Hepatocyte (in vitro differentiated cells): ENCODE data around the gene TMEM223.

ENCODE experiments used
- CTCF ChIP-seq: fragments of 200-600 bp; sonication (generic); IDR thresholded peaks from 2 replicates; pipeline ENCODE4 v1.5.1; 2016; ENCODE audit warnings: antibody characterized with exemption, mild to moderate bottlenecking; ENCODE audit not compliant: poor library complexity
- EZH2 ChIP-seq: fragments of 200-600 bp; sonication (generic); IDR thresholded peaks from 2 replicates; pipeline ENCODE4 v1.6.1; 2016; ENCODE audit warnings: antibody characterized with exemption, mild to moderate bottlenecking, borderline replicate concordance

- TF ChIP-seq EZH2 = no peak
- TF ChIP-seq CTCF = no peak
Measured at GRCh38 chr11:62805961-62806441, 14.2 kb upstream of the TMEM223 start.
